Measurements from ENCODE around the gene EN2. TPM values are rescaled to one million over a fixed set of nuclear protein-coding genes. Genes with fewer than 3 reads are reported as not detected.

EN2 gene
- total and polyA plus RNA-seq, 2 of the 4 experiments (the other 2 are of a cell fraction) = not detected

DNA sequence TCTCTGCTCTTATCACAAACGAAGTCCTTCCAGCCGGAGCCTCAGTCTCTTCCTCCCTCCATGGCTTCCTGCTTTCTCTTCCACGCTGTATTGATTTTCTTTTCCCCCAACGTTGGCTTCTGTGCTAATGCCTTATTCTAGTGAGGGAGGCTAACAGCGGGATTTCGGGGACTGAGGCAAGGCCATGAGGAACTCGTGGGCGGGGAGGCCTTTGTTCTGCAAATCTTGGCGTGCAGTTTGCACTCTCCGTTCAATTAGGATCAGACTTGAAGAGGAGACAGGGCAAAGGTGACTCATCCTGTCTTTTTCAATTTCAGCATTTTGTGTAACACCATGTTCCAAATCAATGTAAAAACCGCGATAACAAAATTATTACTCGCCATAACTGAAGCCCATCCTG, 25.3 kb downstream of the EN2 start:
- DNase-seq (no peak), ATAC-seq (ENCODE audit: low read depth) (no peak)
- Histone ChIP-seq H4K5ac (ENCODE audit: low read depth, low read length) (no peak overlapping the region), H2BK120ac (ENCODE audit: low read depth, low read length) (no peak overlapping the region), H3K36me3 (ENCODE audit: control insufficient read depth, insufficient read depth, low read length) (no peaks in the 10 kb centered on the region), H2BK20ac (ENCODE audit: low read depth, low read length) (no peak overlapping the region), H3K27ac (ENCODE audit: insufficient read depth, low read length) (no peak overlapping the region), H2AFZ (replicated peaks; ENCODE audit: low read length, poor library complexity) (no peak overlapping the region), H3K4me2 (ENCODE audit: low read depth, low read length) (no peak overlapping the region), H3K4me1 (ENCODE audit: control insufficient read depth, insufficient read depth, low read length) (no peaks in the 10 kb centered on the region), H2AK9ac (replicated peaks; ENCODE audit: low read depth, low read length, poor library complexity) (no peak overlapping the region), H3K23ac (ENCODE audit: low read depth, low read length) (no peak overlapping the region), H4K20me1 (ENCODE audit: insufficient read depth, low read length) (no peaks in the 10 kb centered on the region), H3K27me3 (ENCODE audit: control insufficient read depth, insufficient read depth, low read length) (peaks cover 3% of the 10 kb centered on the region), H3K9ac (ENCODE audit: low read depth, low read length) (no peak overlapping the region), H2AK5ac (ENCODE audit: low read depth, low read length) (no peak overlapping the region), H3K14ac (replicated peaks; ENCODE audit: low read depth, low read length) (no peak overlapping the region), H3K56ac (ENCODE audit: extremely low read depth, insufficient read depth, low read length) (no peak overlapping the region), H2BK5ac (ENCODE audit: low read depth, low read length, poor library complexity, severe bottlenecking) (no peak overlapping the region), H3K9me3 (ENCODE audit: control insufficient read depth, insufficient read depth, low read length) (0 out of 2 replicates have a peak, but pooled peaks cover 5% of the 10 kb centered on the region), H3K18ac (ENCODE audit: low read depth, low read length) (no peak overlapping the region), H4K8ac (ENCODE audit: low read depth in 2 of 2, low read length in 2 of 2) (no peak overlapping the region), H3K4me3 (ENCODE audit: insufficient read depth, low read depth, low read length) (no peak overlapping the region), H4K91ac (ENCODE audit: insufficient read depth, low read depth, low read length) (no peak overlapping the region), H3K9me1 (ENCODE audit: insufficient read depth, low read length) (no peaks in the 10 kb centered on the region), H3K79me1 (ENCODE audit: low read depth in 1 of 2, low read length in 2 of 2) (no peaks in the 10 kb centered on the region), H3K4ac (ENCODE audit: low read depth, low read length) (no peak overlapping the region), H2BK15ac (ENCODE audit: low read depth, low read length) (no peak overlapping the region)
- in situ Hi-C loops (cut with MboI; ENCODE audit: low sequenced_read_pairs) (no loop called here), intact Hi-C loops (cut with micrococcal nuclease) (no loop called here), dilution Hi-C loops (cut with HindIII; ENCODE audit: low sequenced_read_pairs, unreplicated experiment) (no loop called here)
- 36% methylated on average over 4 of the region's 13 CpGs; no CpG with 5 or more reads in 1 of the 2 experiments for WGBS, 2 experiments (ENCODE audit: extremely low coverage in 2 of 2, insufficient read length in 1 of 2)
- TF ChIP-seq CHD1 (IDR thresholded peaks at IDR 0.05; ENCODE audit: low read depth, low read length) (no peak), RFX5 (IDR thresholded peaks at IDR 0.05; ENCODE audit: low read depth, low read length) (no peak), BHLHE40 (IDR thresholded peaks at IDR 0.05; ENCODE audit: low read depth, low read length) (no peak), CEBPB (IDR thresholded peaks at IDR 0.05; ENCODE audit: low read depth, low read length) (no peak)
- BruUV-seq (replicated peaks) = no TSS peak
- ChIA-PET POLR2A (ENCODE audit: unreplicated experiment) (no interaction called here), CTCF (no interaction called here)
